Endothelial cell of umbilical vein (primary cell): Measurements from ENCODE around the gene TEX19.

Experiments used
- CTCF ChIP-seq, 2 donors: IDR thresholded peaks; 1 replicate in 1 of 2; 2 replicates in 1 of 2; pipeline ENCODE4 v1.5.1; 2011; ENCODE audit warnings: low read length in 2 of 2, mild to moderate bottlenecking in 2 of 2, moderate library complexity in 2 of 2, control low read depth in 1 of 2, inconsistent platforms in 1 of 2, low read depth in 1 of 2; ENCODE audit not compliant: insufficient read depth in 1 of 2; ENCODE audit errors: extremely low read depth in 1 of 2
- JUN ChIP-seq: IDR thresholded peaks from 2 replicates; pipeline ENCODE4 v1.6.1; 2011; ENCODE audit warnings: borderline replicate concordance, low read depth; ENCODE audit not compliant: insufficient read length, insufficient read depth
- MAX ChIP-seq: IDR thresholded peaks from 2 replicates; pipeline ENCODE4 v1.6.1; 2011; ENCODE audit not compliant: insufficient read depth, insufficient read length
- POLR2A ChIP-seq: IDR thresholded peaks from 2 replicates; pipeline ENCODE4 v1.6.1; 2012; ENCODE audit warnings: low read depth, mild to moderate bottlenecking, control low read depth, low read length
- POLR2AphosphoS5 ChIP-seq: IDR thresholded peaks from 2 replicates; pipeline ENCODE4 v1.6.1; 2012; ENCODE audit warnings: low read depth, mild to moderate bottlenecking, control low read depth, low read length, moderate library complexity; ENCODE audit not compliant: insufficient read depth

- TF ChIP-seq CTCF (IDR thresholded peaks at IDR 0.05; ENCODE audit: extremely low read depth in 1 of 2, insufficient read depth in 1 of 2, low read depth in 1 of 2, low read length in 2 of 2) (no peak), POLR2A (no peak), JUN (no peak), MAX (no peak), POLR2AphosphoS5 (no peak)
Measured at GRCh38 chr17:82371333-82372248, 12.5 kb downstream of the TEX19 start, which contains the start of gene UTS2R.
